Lung (tissue), 12 donors: ENCODE results near the gene GAB3. TPM values are rescaled to one million over a fixed set of nuclear protein-coding genes. Genes with fewer than 3 reads are reported as not detected.

ENCODE experiments used
- ATAC-seq: fragments of 200-7000 bp; cut with Tn5 transposase; one replicate; pipeline ENCODE4 v1.9.1; 2020; ENCODE audit warnings: moderate number of reproducible peaks; ENCODE audit not compliant: insufficient read depth, low FRiP score
- DNase-seq, 3 donors: peaks; one replicate each; pipeline ENCODE4 v3.0.0-alpha.2; 2013 to 2017
- H3K27ac ChIP-seq, 2 donors: one replicate each; pipeline ENCODE4 v1.5.1; 2013; ENCODE audit warnings: mild to moderate bottlenecking in 2 of 2, moderate library complexity in 2 of 2, control low read depth in 1 of 2, inconsistent platforms in 1 of 2, low read depth in 1 of 2, low read length in 1 of 2
- H3K27me3 ChIP-seq, 3 donors: one replicate each; pipeline ENCODE4 v1.5.1; 2013; ENCODE audit warnings: low read length in 2 of 3; ENCODE audit not compliant: control insufficient read depth in 3 of 3, insufficient read depth in 3 of 3
- H3K36me3 ChIP-seq, 4 donors: one replicate each; pipeline ENCODE4 v1.5.1; 2013; ENCODE audit warnings: low read length in 4 of 4, mild to moderate bottlenecking in 1 of 4, moderate library complexity in 1 of 4; ENCODE audit not compliant: control insufficient read depth in 4 of 4, insufficient read depth in 4 of 4
- H3K4me1 ChIP-seq, 5 donors: one replicate each; pipeline ENCODE4 v1.5.1; 2013; ENCODE audit warnings: low read length in 5 of 5, mild to moderate bottlenecking in 2 of 5, moderate library complexity in 1 of 5; ENCODE audit not compliant: control insufficient read depth in 5 of 5, insufficient read depth in 5 of 5
- H3K4me3 ChIP-seq: one replicate; pipeline ENCODE4 v1.5.1; 2013; ENCODE audit warnings: mild to moderate bottlenecking, control low read depth, moderate library complexity
- H3K9ac ChIP-seq, 2 donors: one replicate each; pipeline ENCODE4 v1.5.1; 2013; ENCODE audit warnings: low read length in 2 of 2, control low read depth in 1 of 2; ENCODE audit not compliant: insufficient read depth in 1 of 2
- H3K9me3 ChIP-seq, 4 donors: one replicate each; pipeline ENCODE4 v1.5.1; 2013; ENCODE audit warnings: low read length in 3 of 4, mild to moderate bottlenecking in 1 of 4, moderate library complexity in 1 of 4; ENCODE audit not compliant: control insufficient read depth in 4 of 4, insufficient read depth in 3 of 4
- CTCF ChIP-seq: IDR thresholded peaks from 2 replicates; pipeline ENCODE4 v1.5.1; 2012; ENCODE audit warnings: mild to moderate bottlenecking; ENCODE audit errors: control extremely low read depth, extremely low read depth
- WGBS, 2 donors: extraction: QIAGEN DNeasy Blood & Tissue Kit; methylation state at CpG; one replicate each; pipeline ENCODE4 v1.1.7; 2013; 5-methylcytosine and 5-hydroxymethylcytosine counted together
- polyA plus RNA-seq, 2 donors: library from polyadenylated mRNA; stranded (reverse); fragments of 200-250 nt; gene quantifications; one replicate each; pipeline ENCODE4 v1.2.1, GENCODE V29; 2013
- total RNA-seq, 2 donors: library from RNA; depleted of rRNA in 1 of 2; stranded (reverse); fragments of >200 nt in 1 of 2; gene quantifications; one replicate each; pipeline ENCODE4 v1.2.1, GENCODE V29; 2014 to 2021
- donor health status: control.
- donor health status: control.
- donor health status: Bipolar disorder and iron deficiency.
- donor health status: healthy.
- donor health status: DM: yes; HTN: yes; CAD: no.

The GAB3 gene
- total and polyA plus RNA-seq, 4 donors: 4.4 to 12.8 (median 10.2) TPM

- ATAC-seq (no peak), DNase-seq (no peak)
- no peaks in the 10 kb centered on the region for H3K27me3 ChIP-seq
- 83 to 96% methylated on average over 9 of the region's 9 CpGs for whole genome bisulfite sequencing, 2 donors
- H3K4me3 ChIP-seq: no peak overlapping the region
- no peak overlapping the region for H3K9ac ChIP-seq
- TF ChIP-seq CTCF: no peak
- no peak overlapping the region for H3K27ac ChIP-seq
- H3K36me3 ChIP-seq: peaks cover 0 to 8% (median 4%) of the 10 kb centered on the region in 4 donors
- H3K9me3 ChIP-seq: no peaks in the 10 kb centered on the region
- H3K4me1 ChIP-seq: no peaks in the 10 kb centered on the region
These were observed 30.1 kb upstream of the GAB3 start for GRCh38 chrX:154780968-154781367.

GRCh38 chrX:154779261-154779660, 28.4 kb upstream of the GAB3 start:
- Histone ChIP-seq H3K36me3 (peaks cover 3 to 20% (median 8%) of the 10 kb centered on the region in 4 donors), H3K27me3 (no peaks in the 10 kb centered on the region), H3K9me3 (peaks cover 0 to 8% (median 0%) of the 10 kb centered on the region in 4 donors), H3K4me3 (no peak overlapping the region), H3K4me1 (no peaks in the 10 kb centered on the region), H3K27ac (no peak overlapping the region), H3K9ac (no peak overlapping the region)
- DNase-seq (no peak), ATAC-seq (no peak)
- no peak for TF ChIP-seq CTCF
- 76 to 83% methylated on average over 4 of the region's 4 CpGs for WGBS, 2 donors

GRCh38 chrX:154776753-154777152, 25.9 kb upstream of the GAB3 start:
- WGBS, 2 donors: 89 to 90% methylated on average over 2 of the region's 2 CpGs
- no peak for TF ChIP-seq CTCF
- H3K4me3 ChIP-seq: no peak overlapping the region
- H3K36me3 ChIP-seq: peaks cover 6 to 23% (median 16%) of the 10 kb centered on the region in 4 donors
- H3K27ac ChIP-seq: no peak overlapping the region
- ATAC-seq: no peak
- no peak overlapping the region for H3K9ac ChIP-seq
- peaks cover 0 to 11% (median 0%) of the 10 kb centered on the region in 4 donors for H3K9me3 ChIP-seq
- H3K4me1 ChIP-seq: no peaks in the 10 kb centered on the region
- no peaks in the 10 kb centered on the region for H3K27me3 ChIP-seq
- no peak for DNase-seq
